Measurements from ENCODE around the gene ANXA11. TPM values are rescaled to one million over a fixed set of nuclear protein-coding genes. Genes with fewer than 3 reads are reported as not detected.

Gene ANXA11
- total RNA-seq, 3 donors from 2014 or later = 83.3 to 102 (median 93.4) TPM

- Histone ChIP-seq H3K4me1 (peaks cover 0 to 16% of the 10 kb centered on the region in 2 donors), H3K36me3 (no peaks in the 10 kb centered on the region), H3K4me3 (no peak overlapping the region), H3K27ac (peak overlapping the region; percentile 79 to 95), H3K9me3 (peaks cover 0 to 4% of the 10 kb centered on the region in 2 donors), H3K27me3 (no peaks in the 10 kb centered on the region)
- no peak for DNase-seq (ENCODE audit: low spot score in 2 of 2)
- intact Hi-C loops (cut with DNase I; ENCODE audit: low total_unique reads) = no loop called here
- TF ChIP-seq POLR2A (IDR thresholded peaks at IDR 0.05) = no peak
- no peak for TF ChIP-seq POLR2AphosphoS5 (IDR thresholded peaks at IDR 0.05)
- TF ChIP-seq CTCF (IDR thresholded peaks at IDR 0.05) = no peak
These were observed 50.7 kb downstream of the ANXA11 start for GRCh38 chr10:80154626-80154977.

- intact Hi-C loops (cut with DNase I; ENCODE audit: low total_unique reads) = no loop called here
- peak overlapping the region in 1 of 2 donors; percentile 28 for H3K27ac ChIP-seq
- no peaks in the 10 kb centered on the region for H3K36me3 ChIP-seq
- H3K27me3 ChIP-seq = no peaks in the 10 kb centered on the region
- TF ChIP-seq POLR2A (IDR thresholded peaks at IDR 0.05) (no peak), CTCF (IDR thresholded peaks at IDR 0.05) (no peak), POLR2AphosphoS5 (IDR thresholded peaks at IDR 0.05) (no peak)
- peaks cover 0 to 6% of the 10 kb centered on the region in 2 donors for H3K4me1 ChIP-seq
- H3K9me3 ChIP-seq = peaks cover 6 to 10% of the 10 kb centered on the region in 2 donors
- H3K4me3 ChIP-seq = no peak overlapping the region
- DNase-seq (ENCODE audit: low spot score in 2 of 2) = no peak
These were observed 51.9 kb downstream of the ANXA11 start for GRCh38 chr10:80153460-80153859.

GRCh38 chr10:80152820-80153219 is 52.5 kb downstream of the ANXA11 start:
- H3K27me3 ChIP-seq = no peaks in the 10 kb centered on the region
- H3K9me3 ChIP-seq = peaks cover 10% of the 10 kb centered on the region in 2 donors
- H3K4me1 ChIP-seq = no peaks in the 10 kb centered on the region
- no peak for TF ChIP-seq POLR2A (IDR thresholded peaks at IDR 0.05)
- no peak for TF ChIP-seq POLR2AphosphoS5 (IDR thresholded peaks at IDR 0.05)
- TF ChIP-seq CTCF (IDR thresholded peaks at IDR 0.05) = no peak
- no peak for DNase-seq (ENCODE audit: low spot score in 2 of 2)
- no peaks in the 10 kb centered on the region for H3K36me3 ChIP-seq
- no peak overlapping the region for H3K27ac ChIP-seq
- intact Hi-C loops (cut with DNase I; ENCODE audit: low total_unique reads) = no loop called here
- H3K4me3 ChIP-seq = no peak overlapping the region

- no peaks in the 10 kb centered on the region for H3K27me3 ChIP-seq
- no peak overlapping the region for H3K27ac ChIP-seq
- H3K4me1 ChIP-seq = no peaks in the 10 kb centered on the region
- peaks cover 10% of the 10 kb centered on the region in 2 donors for H3K9me3 ChIP-seq
- H3K36me3 ChIP-seq = no peaks in the 10 kb centered on the region
- no peak for TF ChIP-seq POLR2A (IDR thresholded peaks at IDR 0.05)
- TF ChIP-seq CTCF (IDR thresholded peaks at IDR 0.05) = no peak
- TF ChIP-seq POLR2AphosphoS5 (IDR thresholded peaks at IDR 0.05) = no peak
- no peak overlapping the region for H3K4me3 ChIP-seq
- intact Hi-C loops (cut with DNase I; ENCODE audit: low total_unique reads) = no loop called here
- DNase-seq (ENCODE audit: low spot score in 2 of 2) = no peak
These were observed 55.2 kb downstream of the ANXA11 start for GRCh38 chr10:80150172-80150571.

- H3K4me3 ChIP-seq = no peak overlapping the region
- DNase-seq (ENCODE audit: low spot score in 2 of 2) = no peak
- no peaks in the 10 kb centered on the region for H3K36me3 ChIP-seq
- H3K27me3 ChIP-seq = no peaks in the 10 kb centered on the region
- H3K27ac ChIP-seq = no peak overlapping the region
- peaks cover 10% of the 10 kb centered on the region in 2 donors for H3K9me3 ChIP-seq
- H3K4me1 ChIP-seq = peaks cover 0 to 7% of the 10 kb centered on the region in 2 donors
- intact Hi-C loops (cut with DNase I; ENCODE audit: low total_unique reads) = no loop called here
- TF ChIP-seq POLR2AphosphoS5 (IDR thresholded peaks at IDR 0.05) (no peak), CTCF (IDR thresholded peaks at IDR 0.05) (no peak), POLR2A (IDR thresholded peaks at IDR 0.05) (no peak)
These were observed 56.2 kb downstream of the ANXA11 start for GRCh38 chr10:80149123-80149522.

Data from breast epithelium (tissue), 4 donors.